HG03097 (cell line): ENCODE results near the gene PRSS38.

Experiments used
- ATAC-seq: cut with Tn5 transposase; IDR thresholded peaks from one replicate; pipeline ENCODE4 v1.9.1; 2021; ENCODE audit not compliant: unreplicated experiment, low FRiP score

PRSS38 gene

GRCh38 chr1:227893949-227894721 is 78.7 kb downstream of the PRSS38 start:
- ATAC-seq, result no peak

- no peak for ATAC-seq
Measured at GRCh38 chr1:227894831-227895451, 79.5 kb downstream of the PRSS38 start.
